ENCODE results near the gene PTPDC1. TPM values are rescaled to one million over a fixed set of nuclear protein-coding genes. Genes with fewer than 3 reads are reported as not detected.
A peak's percentile ranks its signal among the peaks of the same experiment; 100 is the strongest.

The PTPDC1 gene
- total and polyA plus RNA-seq, 9 of the 15 experiments (the other 6 are each of a cell fraction or from before 2014, with no cell fraction given) = 1.1 to 8.1 (median 5.7) TPM

- TF ChIP-seq ZNF79 (CRISPR knock-in tag; IDR thresholded peaks at IDR 0.05; ENCODE audit: low read depth) (no peak), JUND (IDR thresholded peaks at IDR 0.05; ENCODE audit: borderline replicate concordance, low read depth, low read length) (0 out of 2 replicates have a peak, but pooled peaks have one; percentile 30), JUND (tag; IDR thresholded peaks at IDR 0.05; ENCODE audit: borderline replicate concordance, low read depth, low read length) (0 out of 3 replicates have a peak, but pooled peaks have one; percentile 24), VEZF1 (CRISPR knock-in tag; IDR thresholded peaks at IDR 0.05) (peak; percentile 36; the same call in 1 of the 2 replicates), FOSL1 (tag; conservative IDR thresholded peaks at IDR 0.05) (peak; percentile 64), CTBP1 (IDR thresholded peaks at IDR 0.05; ENCODE audit: borderline replicate concordance) (0 out of 2 replicates have a peak, but pooled peaks have one; percentile 26), NFIC (IDR thresholded peaks at IDR 0.05) (peak; percentile 82), XRCC3 (IDR thresholded peaks at IDR 0.05) (no peak), ATF1 (CRISPR knock-in tag; IDR thresholded peaks at IDR 0.05) (no peak), ATF1 (tag; IDR thresholded peaks at IDR 0.05) (0 out of 2 replicates have a peak, but pooled peaks have one; percentile 22), ZNF197 (CRISPR knock-in tag; IDR thresholded peaks at IDR 0.05; ENCODE audit: low read depth) (0 out of 2 replicates have a peak, but pooled peaks have one; percentile 53), SOX6 (IDR thresholded peaks at IDR 0.05) (0 out of 2 replicates have a peak, but pooled peaks have one; percentile 15), C11orf30 (IDR thresholded peaks at IDR 0.05; ENCODE audit: low read depth) (no peak), RFX1 (IDR thresholded peaks at IDR 0.05) (no peak), ZBTB34 (CRISPR knock-in tag; IDR thresholded peaks at IDR 0.05) (no peak), ETS2 (tag; IDR thresholded peaks at IDR 0.05; ENCODE audit: borderline replicate concordance, poor library complexity, severe bottlenecking) (no peak), TCF3 (CRISPR knock-in tag; IDR thresholded peaks at IDR 0.05) (0 out of 2 replicates have a peak, but pooled peaks have one; percentile 5), ATF7 (IDR thresholded peaks at IDR 0.05) (peak; percentile 31; the same call in 1 of the 2 replicates), ZNF384 (IDR thresholded peaks at IDR 0.05; ENCODE audit: low read depth, low read length) (peak; percentile 91), YY1 (IDR thresholded peaks at IDR 0.05; ENCODE audit: borderline replicate concordance in 1 of 3, control insufficient read depth in 1 of 3, extremely low read depth in 1 of 3, insufficient read depth in 3 of 3, insufficient read length in 1 of 3, insufficient replicate concordance in 2 of 3, low read depth in 1 of 3, low read length in 2 of 3) (peak in 2 of 3 experiments; percentile 23 to 79), ASH1L (IDR thresholded peaks at IDR 0.05; ENCODE audit: borderline replicate concordance, low read depth, partially characterized antibody) (no peak), TEAD1 (CRISPR knock-in tag; IDR thresholded peaks at IDR 0.05) (0 out of 4 replicates have a peak, but pooled peaks of 1 of the 2 experiments have one; percentile 22), HDAC2 (IDR thresholded peaks at IDR 0.05) (peak; percentile 48; the same call in 1 of the 2 replicates), XRCC5 (IDR thresholded peaks at IDR 0.05; ENCODE audit: low read depth, low read length) (0 out of 2 replicates have a peak, but pooled peaks have one; percentile 39), HES1 (IDR thresholded peaks at IDR 0.05; ENCODE audit: low read depth) (no peak)
These were observed 55.6 kb downstream of the PTPDC1 start (continued) for GRCh38 chr9:94139672-94140417.

All from K562 (cell line).